Measurements from ENCODE around the gene CADM1.

Gene CADM1

DNA sequence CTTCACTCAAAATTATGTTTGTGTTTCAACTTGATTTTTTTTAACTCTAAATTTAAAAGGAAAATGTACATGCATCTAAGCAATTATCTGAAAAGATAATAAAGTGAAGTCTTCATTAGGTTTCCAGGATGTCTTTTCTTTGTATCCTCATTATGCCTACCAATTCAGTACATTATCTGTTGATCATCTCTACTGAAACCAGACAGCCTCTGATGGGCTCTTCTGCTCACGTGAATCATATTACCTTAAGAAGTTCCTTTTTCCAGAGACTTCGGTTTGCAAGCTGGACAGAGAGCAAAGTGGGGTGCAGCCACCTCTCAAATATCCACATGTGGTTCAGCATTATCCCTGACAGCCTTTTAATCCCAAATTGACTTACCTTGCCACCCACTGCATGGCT, 158.4 kb downstream of the CADM1 start:
- Histone ChIP-seq H3K9me3 (no peaks in the 10 kb centered on the region), H3K27ac (no peak overlapping the region), H3K4me3 (ENCODE audit: low read depth in 1 of 2, low read length in 1 of 2) (no peak overlapping the region), H3K4me1 (ENCODE audit: control insufficient read depth in 1 of 2, insufficient read depth in 1 of 2, low read depth in 1 of 2, low read length in 1 of 2) (no peaks in the 10 kb centered on the region), H3K27me3 (no peaks in the 10 kb centered on the region), H3K36me3 (no peaks in the 10 kb centered on the region)
- TF ChIP-seq, protein P1, sequence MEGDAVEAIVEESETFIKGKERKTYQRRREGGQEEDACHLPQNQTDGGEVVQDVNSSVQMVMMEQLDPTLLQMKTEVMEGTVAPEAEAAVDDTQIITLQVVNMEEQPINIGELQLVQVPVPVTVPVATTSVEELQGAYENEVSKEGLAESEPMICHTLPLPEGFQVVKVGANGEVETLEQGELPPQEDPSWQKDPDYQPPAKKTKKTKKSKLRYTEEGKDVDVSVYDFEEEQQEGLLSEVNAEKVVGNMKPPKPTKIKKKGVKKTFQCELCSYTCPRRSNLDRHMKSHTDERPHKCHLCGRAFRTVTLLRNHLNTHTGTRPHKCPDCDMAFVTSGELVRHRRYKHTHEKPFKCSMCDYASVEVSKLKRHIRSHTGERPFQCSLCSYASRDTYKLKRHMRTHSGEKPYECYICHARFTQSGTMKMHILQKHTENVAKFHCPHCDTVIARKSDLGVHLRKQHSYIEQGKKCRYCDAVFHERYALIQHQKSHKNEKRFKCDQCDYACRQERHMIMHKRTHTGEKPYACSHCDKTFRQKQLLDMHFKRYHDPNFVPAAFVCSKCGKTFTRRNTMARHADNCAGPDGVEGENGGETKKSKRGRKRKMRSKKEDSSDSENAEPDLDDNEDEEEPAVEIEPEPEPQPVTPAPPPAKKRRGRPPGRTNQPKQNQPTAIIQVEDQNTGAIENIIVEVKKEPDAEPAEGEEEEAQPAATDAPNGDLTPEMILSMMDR (IDR thresholded peaks at IDR 0.05): no peak

- Histone ChIP-seq H3K4me3 (ENCODE audit: low read depth in 1 of 2, low read length in 1 of 2) (no peak overlapping the region), H3K4me1 (ENCODE audit: control insufficient read depth in 1 of 2, insufficient read depth in 1 of 2, low read depth in 1 of 2, low read length in 1 of 2) (no peaks in the 10 kb centered on the region), H3K27ac (no peak overlapping the region), H3K36me3 (no peaks in the 10 kb centered on the region), H3K27me3 (no peaks in the 10 kb centered on the region), H3K9me3 (no peaks in the 10 kb centered on the region)
- TF ChIP-seq, protein P1 (IDR thresholded peaks at IDR 0.05): no peak
Observed at GRCh38 chr11:115345361-115345760, 158.9 kb downstream of the CADM1 start.

DNA sequence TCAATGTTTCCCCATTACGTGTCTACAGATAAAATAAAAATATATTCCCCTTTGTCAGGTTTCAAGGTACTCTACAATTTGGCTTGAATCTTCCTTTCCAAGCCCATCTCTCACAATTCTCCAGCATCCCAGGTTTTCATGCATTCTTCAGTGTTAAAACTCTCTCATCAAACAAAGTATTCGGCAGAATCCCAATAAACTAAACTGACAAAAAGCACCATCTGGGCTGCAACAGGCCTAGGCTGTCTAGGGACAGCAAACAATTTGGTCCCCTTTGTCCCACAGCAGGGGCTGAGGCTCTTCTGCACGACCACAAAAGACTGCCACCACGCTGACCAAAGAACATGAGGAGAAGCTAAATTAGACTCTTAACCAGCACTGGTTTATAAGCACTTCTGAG, 159.4 kb downstream of the CADM1 start:
- Histone ChIP-seq H3K4me1 (ENCODE audit: control insufficient read depth in 1 of 2, insufficient read depth in 1 of 2, low read depth in 1 of 2, low read length in 1 of 2) (no peaks in the 10 kb centered on the region), H3K9me3 (no peaks in the 10 kb centered on the region), H3K4me3 (ENCODE audit: low read depth in 1 of 2, low read length in 1 of 2) (no peak overlapping the region), H3K27me3 (no peaks in the 10 kb centered on the region), H3K27ac (no peak overlapping the region), H3K36me3 (no peaks in the 10 kb centered on the region)
- TF ChIP-seq, protein P1 (IDR thresholded peaks at IDR 0.05): no peak

DNA sequence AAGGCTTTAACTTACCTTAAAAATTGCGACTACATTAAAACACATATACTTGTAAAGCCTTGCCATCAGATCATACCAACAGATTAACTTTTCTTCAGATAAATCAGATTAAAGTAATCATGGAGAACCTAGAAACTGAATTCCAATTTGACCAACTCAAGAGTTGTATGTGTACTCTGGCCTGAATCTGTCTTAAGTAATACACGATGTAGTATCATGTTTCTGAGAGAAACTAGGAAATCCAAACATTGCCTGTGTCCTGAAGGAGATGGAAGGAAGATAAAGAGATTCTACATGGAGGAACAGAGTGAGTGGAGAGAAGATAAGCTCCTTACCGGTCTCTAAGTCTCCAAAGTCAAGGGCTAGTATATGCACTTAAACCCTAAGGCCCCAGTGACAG, 162.1 kb downstream of the CADM1 start:
- no peak overlapping the region for H3K27ac ChIP-seq
- no peaks in the 10 kb centered on the region for H3K4me1 ChIP-seq (ENCODE audit: control insufficient read depth in 1 of 2, insufficient read depth in 1 of 2, low read depth in 1 of 2, low read length in 1 of 2)
- H3K9me3 ChIP-seq: no peaks in the 10 kb centered on the region
- H3K4me3 ChIP-seq (ENCODE audit: low read depth in 1 of 2, low read length in 1 of 2): no peak overlapping the region
- H3K27me3 ChIP-seq: no peaks in the 10 kb centered on the region
- TF ChIP-seq, protein P1 (IDR thresholded peaks at IDR 0.05): no peak
- no peaks in the 10 kb centered on the region for H3K36me3 ChIP-seq

DNA sequence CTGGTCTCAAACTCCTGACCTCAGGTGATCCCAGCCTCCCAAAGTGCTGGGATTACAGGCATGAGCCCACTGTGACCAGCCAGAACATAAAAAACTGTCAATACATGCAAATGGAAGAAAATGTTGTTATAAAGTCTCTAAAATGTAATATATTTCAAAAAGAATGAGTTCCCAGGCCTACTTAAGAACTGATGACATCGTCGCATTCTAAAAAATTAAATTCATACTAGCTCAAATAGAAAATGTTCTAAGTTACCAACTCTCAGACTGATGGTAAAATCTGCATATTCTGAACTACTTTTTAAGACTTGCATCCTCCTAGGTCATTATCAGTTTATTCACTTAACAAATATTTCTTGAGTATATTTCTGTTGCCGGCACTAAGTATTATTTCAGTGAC, 163.3 kb downstream of the CADM1 start:
- no peaks in the 10 kb centered on the region for H3K4me1 ChIP-seq (ENCODE audit: control insufficient read depth in 1 of 2, insufficient read depth in 1 of 2, low read depth in 1 of 2, low read length in 1 of 2)
- no peaks in the 10 kb centered on the region for H3K36me3 ChIP-seq
- no peak overlapping the region for H3K27ac ChIP-seq
- H3K27me3 ChIP-seq: no peaks in the 10 kb centered on the region
- no peak overlapping the region for H3K4me3 ChIP-seq (ENCODE audit: low read depth in 1 of 2, low read length in 1 of 2)
- TF ChIP-seq, protein P1 (IDR thresholded peaks at IDR 0.05): no peak
- no peaks in the 10 kb centered on the region for H3K9me3 ChIP-seq

GRCh38 chr11:115338476-115338875, 165.7 kb downstream of the CADM1 start:
- Histone ChIP-seq H3K4me1 (ENCODE audit: control insufficient read depth in 1 of 2, insufficient read depth in 1 of 2, low read depth in 1 of 2, low read length in 1 of 2) (no peaks in the 10 kb centered on the region), H3K36me3 (no peaks in the 10 kb centered on the region), H3K4me3 (ENCODE audit: low read depth in 1 of 2, low read length in 1 of 2) (no peak overlapping the region), H3K27me3 (no peaks in the 10 kb centered on the region), H3K9me3 (no peaks in the 10 kb centered on the region), H3K27ac (no peak overlapping the region)
- TF ChIP-seq, protein P1 (IDR thresholded peaks at IDR 0.05): no peak
